Measurements from ENCODE around the gene CUEDC2. TPM values are rescaled to one million over a fixed set of nuclear protein-coding genes. Genes with fewer than 3 reads are reported as not detected.

The CUEDC2 gene
- total RNA-seq, 1 donor from 2014 or later, result 44.8 TPM

DNA sequence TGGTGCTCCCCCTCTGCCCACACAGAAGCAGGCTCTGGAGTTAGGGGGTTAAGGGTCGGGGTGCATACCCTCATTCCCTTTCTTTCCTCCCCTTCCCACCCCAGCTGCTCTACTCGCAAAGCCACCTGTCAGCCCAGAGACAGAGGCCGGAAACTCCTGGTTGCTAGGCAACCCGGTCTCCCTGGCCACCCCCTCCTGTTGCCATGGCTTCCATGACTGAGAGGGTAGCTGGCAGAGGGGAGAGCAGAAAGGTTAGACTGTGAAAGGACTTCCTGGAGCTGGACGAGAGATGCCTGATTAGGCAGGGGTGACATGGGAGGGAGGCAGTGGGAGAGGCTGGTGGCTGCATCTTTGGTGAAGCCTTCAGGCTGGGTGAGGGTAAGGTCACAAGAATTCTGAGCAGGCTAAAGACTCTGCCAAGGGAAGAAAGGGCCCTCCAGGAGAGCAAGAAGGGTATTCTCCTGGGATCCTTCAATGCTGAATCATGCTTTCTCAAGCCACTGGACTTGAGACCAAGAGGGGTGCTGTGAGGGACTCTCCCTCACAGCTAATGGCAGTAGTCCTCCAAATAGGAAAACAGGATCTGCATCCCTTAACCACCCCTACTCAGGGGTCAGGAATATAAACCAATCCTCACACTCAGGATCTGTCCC is 19.2 kb downstream of the CUEDC2 start:
- TF ChIP-seq, protein P1, sequence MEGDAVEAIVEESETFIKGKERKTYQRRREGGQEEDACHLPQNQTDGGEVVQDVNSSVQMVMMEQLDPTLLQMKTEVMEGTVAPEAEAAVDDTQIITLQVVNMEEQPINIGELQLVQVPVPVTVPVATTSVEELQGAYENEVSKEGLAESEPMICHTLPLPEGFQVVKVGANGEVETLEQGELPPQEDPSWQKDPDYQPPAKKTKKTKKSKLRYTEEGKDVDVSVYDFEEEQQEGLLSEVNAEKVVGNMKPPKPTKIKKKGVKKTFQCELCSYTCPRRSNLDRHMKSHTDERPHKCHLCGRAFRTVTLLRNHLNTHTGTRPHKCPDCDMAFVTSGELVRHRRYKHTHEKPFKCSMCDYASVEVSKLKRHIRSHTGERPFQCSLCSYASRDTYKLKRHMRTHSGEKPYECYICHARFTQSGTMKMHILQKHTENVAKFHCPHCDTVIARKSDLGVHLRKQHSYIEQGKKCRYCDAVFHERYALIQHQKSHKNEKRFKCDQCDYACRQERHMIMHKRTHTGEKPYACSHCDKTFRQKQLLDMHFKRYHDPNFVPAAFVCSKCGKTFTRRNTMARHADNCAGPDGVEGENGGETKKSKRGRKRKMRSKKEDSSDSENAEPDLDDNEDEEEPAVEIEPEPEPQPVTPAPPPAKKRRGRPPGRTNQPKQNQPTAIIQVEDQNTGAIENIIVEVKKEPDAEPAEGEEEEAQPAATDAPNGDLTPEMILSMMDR (IDR thresholded peaks at IDR 0.05), result no peak
- Histone ChIP-seq H3K9me3 (no peaks in the 10 kb centered on the region), H3K27me3 (peaks cover 82% of the 10 kb centered on the region), H3K36me3 (no peaks in the 10 kb centered on the region), H3K4me3 (no peak overlapping the region), H3K27ac (no peak overlapping the region), H3K4me1 (peaks cover 15% of the 10 kb centered on the region)
- no peak for ATAC-seq
- DNase-seq, result no peak
- intact Hi-C loops (cut with DNase I), result no loop called here

DNA sequence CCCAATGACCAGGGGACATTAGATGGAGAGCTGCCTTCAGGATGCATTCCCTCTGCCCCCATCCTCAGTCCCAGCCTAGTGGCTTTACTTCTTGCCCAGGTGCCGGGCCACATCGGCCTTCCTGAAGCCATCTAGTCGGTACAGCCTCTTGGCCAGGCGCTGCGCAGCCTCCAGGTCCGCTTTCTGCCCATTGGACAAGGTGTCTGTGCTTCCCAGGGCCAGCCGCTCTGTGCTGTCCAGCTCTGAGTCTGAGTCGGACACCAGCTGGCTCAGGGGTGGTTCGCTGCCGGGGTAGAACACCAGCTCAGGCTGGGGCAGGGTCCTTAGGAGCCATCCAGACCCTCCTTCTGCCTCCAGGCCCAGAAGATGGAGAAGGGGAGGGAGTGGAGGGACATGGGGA is 20.1 kb downstream of the CUEDC2 start:
- no peaks in the 10 kb centered on the region for H3K9me3 ChIP-seq
- H3K27me3 ChIP-seq, result peaks cover 84% of the 10 kb centered on the region
- no peak for ATAC-seq
- no peak overlapping the region for H3K27ac ChIP-seq
- intact Hi-C loops (cut with DNase I), result no loop called here
- no peaks in the 10 kb centered on the region for H3K36me3 ChIP-seq
- H3K4me3 ChIP-seq, result no peak overlapping the region
- TF ChIP-seq, protein P1 (IDR thresholded peaks at IDR 0.05), result no peak
- peak; percentile 48 for DNase-seq
- H3K4me1 ChIP-seq, result peaks cover 15% of the 10 kb centered on the region

DNA sequence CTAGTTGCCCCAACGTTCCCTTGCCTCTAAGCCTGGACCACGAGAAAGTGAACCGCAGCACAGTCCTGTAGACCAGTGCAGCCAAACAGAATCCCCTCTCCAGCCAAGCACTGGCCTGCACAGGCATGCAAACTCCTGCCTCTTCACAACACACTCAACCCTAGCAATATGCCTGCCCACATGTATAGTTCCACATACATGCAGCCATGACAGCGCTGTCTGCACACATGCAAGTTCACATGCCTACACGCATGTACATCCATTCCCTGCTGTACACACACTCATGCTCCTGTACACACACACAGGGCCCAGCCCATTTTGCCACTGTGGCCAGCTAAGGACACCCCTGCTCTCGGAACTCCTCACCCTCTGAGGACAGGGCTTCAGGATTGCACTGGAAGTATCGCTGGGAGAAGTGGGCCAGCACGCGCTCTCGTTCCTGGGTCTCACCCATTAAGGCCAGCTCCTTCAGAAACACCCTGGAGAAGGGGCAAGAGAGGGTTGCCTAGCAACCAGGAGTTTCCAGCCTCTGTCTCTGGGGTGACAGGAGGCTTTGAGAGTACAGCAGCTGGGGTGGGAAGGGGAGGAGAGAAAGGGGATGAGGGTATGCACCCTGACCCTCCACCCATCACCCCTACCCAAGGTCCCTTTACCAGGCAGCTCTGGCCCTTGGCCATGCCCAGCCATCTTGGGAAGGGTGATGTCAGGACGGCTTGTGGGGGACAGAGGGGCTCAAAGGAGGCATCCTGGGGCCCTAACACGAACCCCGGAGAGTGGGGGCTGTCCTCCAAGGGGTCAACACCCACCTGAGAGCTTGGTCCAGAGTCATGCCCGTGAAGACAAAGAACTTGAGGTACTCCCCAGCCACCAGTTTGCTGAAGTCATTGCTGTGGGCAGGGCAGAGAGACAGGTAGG is 20.8 kb downstream of the CUEDC2 start:
- no peak overlapping the region for H3K27ac ChIP-seq
- H3K4me1 ChIP-seq, result peaks cover 15% of the 10 kb centered on the region
- ATAC-seq (no peak), DNase-seq (peak; percentile 52)
- no peak overlapping the region for H3K4me3 ChIP-seq
- TF ChIP-seq, protein P1 (IDR thresholded peaks at IDR 0.05), result no peak
- H3K36me3 ChIP-seq, result no peaks in the 10 kb centered on the region
- no peaks in the 10 kb centered on the region for H3K9me3 ChIP-seq
- H3K27me3 ChIP-seq, result peaks cover 79% of the 10 kb centered on the region
- intact Hi-C loops (cut with DNase I), result no loop called here

DNA sequence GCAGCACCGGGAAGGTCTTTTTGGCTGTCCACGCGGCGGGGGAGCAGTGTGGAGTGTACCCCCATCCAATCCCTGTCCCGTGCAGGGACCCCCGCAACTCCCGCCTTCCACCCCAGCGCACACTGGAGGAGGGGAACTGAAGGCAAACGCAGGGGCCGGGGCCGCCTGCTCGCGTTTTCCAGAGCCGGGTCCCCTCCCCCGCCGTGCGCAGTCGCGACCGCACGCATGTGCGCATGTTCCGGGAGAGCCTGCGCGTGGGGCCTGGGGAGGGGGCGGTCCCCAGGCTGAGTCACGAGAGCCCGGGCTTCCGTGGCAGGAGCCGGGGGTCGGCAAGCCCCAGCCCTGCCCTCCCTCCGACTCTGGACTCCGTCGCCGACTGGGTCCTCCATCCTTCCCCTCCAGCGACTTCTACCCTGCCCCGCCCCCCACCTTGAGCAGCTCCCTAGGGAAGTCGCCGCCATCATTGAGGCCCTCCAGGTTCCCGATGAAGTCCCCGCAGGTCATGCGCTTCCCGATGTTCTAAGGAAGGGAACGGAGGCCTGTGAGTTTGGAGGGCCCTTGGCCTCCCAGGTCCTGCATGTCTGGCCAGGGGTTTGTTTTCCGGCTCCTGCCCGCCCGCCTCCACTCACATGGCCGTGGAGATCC is 21.8 kb downstream of the CUEDC2 start:
- TF ChIP-seq, protein P1 (IDR thresholded peaks at IDR 0.05), result no peak
- H3K27ac ChIP-seq, result no peak overlapping the region
- no peaks in the 10 kb centered on the region for H3K9me3 ChIP-seq
- H3K4me1 ChIP-seq, result peaks cover 15% of the 10 kb centered on the region
- no peaks in the 10 kb centered on the region for H3K36me3 ChIP-seq
- no peak for ATAC-seq
- intact Hi-C loops (cut with DNase I), result no loop called here
- H3K4me3 ChIP-seq, result peak overlapping the region; percentile 28
- peaks cover 73% of the 10 kb centered on the region for H3K27me3 ChIP-seq
- DNase-seq, result peak; percentile 61

DNA sequence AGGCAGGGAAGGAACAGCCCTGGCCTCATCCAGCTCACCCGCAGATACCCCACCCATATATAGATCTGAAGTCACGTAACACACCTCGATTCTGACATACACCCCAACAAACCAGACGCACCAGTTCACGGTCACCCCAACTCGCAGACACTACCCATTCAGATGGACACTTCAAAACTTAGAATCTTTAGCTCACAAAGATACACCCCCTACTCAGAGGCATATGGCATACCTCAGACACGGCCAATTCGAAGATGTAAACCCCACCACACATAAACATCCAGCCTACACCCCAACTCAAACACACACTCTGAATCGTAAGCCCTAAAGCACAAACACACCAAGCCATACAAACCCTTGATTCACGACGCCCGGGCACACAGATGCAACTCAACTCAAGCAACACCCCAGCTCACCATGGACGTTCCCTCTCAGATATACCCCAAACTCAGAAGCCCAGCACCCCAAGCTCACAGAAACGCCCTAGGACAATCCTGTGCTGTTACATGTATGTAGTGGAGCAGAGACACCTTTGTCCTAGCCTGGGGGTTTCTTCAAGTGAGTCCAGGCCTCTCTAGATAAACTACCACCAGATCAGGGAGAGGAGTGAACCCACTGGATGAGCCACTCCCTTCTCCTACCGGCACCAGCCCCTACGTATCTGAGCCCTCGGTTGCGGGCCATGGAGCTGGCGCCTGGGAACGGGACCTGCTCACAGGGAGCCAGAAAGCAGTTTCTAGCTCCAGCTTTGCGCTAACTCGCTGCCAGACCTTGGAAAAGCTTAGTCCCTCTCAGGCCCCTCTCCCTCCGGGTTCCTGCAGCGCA is 22.6 kb downstream of the CUEDC2 start:
- no peak for ATAC-seq
- H3K36me3 ChIP-seq, result no peaks in the 10 kb centered on the region
- DNase-seq, result no peak
- H3K4me3 ChIP-seq, result peak overlapping the region; percentile 29
- no peaks in the 10 kb centered on the region for H3K9me3 ChIP-seq
- TF ChIP-seq, protein P1 (IDR thresholded peaks at IDR 0.05), result no peak
- H3K27me3 ChIP-seq, result peaks cover 69% of the 10 kb centered on the region
- intact Hi-C loops (cut with DNase I), result no loop called here
- H3K27ac ChIP-seq, result no peak overlapping the region
- H3K4me1 ChIP-seq, result peaks cover 15% of the 10 kb centered on the region

Measured in upper lobe of right lung (tissue), 1 donor.